NK-92 (cell line): ENCODE results near the gene ZNF71.

Source experiments
- DNase-seq: peaks from one replicate; lab custom pipeline; 2025; ENCODE audit not compliant: unreplicated experiment; lab: John Stamatoyannopoulos, UW

ZNF71 gene

DNA sequence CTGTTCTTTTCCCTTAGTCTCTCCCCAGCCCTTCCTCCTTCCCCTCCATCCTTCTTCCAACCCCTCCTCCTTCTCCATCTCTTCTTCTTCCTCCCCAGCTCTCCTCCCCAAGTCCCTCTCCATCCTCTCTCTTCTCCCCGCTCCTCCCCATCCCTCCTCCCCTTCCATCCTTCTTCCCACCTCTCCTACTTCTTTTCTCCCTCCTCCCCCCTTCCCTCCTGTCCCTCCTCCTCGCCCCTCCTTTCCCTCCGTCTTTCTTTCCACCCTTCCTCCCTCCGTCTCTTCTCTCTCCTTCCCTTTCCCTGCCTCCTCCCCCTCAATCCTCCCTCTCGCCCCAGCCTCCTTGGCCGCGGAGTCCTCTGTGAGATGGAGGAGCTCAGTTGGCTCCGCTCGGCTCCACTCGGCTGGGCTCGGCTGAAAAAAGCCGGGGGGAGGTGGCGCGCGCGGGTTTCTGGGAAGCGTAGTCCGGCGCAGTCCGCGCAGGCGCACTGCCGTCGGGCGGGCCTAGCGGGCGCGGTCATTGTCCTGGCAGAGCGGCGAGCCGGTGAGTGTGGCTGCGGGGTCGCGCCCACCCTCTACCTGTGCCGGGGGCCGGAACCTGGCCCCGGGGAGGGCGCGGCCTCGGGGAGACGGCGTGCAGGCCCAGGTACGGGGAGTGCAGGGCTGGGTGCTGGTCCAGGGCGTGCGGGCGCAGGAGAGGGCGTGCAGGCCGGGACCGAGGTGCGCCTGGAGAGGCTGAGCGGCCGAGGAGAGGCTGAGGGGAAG is at the start of gene ZNF71:
Gene ZNF71, plus strand, starts transcription at position 520 of the 765 bp plus-strand sequence. CDS start 6,257 bp downstream, outside the sequence.
- peak; percentile 23 for DNase-seq

- no peak for DNase-seq
Measured at GRCh38 chr19:56547535-56547934, 47.6 kb upstream of the ZNF71 start.

DNA sequence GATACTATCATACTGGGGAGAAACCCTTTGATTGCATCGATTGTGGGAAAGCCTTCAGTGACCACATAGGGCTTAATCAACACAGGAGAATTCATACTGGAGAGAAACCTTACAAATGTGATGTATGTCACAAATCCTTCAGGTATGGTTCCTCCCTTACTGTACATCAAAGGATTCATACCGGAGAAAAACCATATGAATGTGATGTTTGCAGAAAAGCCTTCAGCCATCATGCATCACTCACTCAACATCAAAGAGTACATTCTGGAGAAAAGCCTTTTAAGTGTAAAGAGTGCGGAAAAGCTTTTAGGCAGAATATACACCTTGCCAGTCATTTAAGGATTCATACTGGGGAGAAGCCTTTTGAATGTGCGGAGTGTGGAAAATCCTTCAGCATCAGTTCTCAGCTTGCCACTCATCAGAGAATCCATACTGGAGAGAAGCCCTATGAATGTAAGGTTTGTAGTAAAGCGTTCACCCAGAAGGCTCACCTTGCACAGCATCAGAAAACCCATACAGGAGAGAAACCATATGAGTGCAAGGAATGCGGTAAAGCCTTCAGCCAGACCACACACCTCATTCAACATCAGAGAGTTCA is 40.7 kb upstream of the ZNF71 start:
- no peak for DNase-seq

- DNase-seq = no peak
Measured at GRCh38 chr19:56562766-56563165, 32.3 kb upstream of the ZNF71 start.

- DNase-seq = no peak
Measured at GRCh38 chr19:56566904-56567273, 28.2 kb upstream of the ZNF71 start.

- no peak for DNase-seq
Measured at GRCh38 chr19:56567274-56568120, 27.6 kb upstream of the ZNF71 start, which contains the start of gene ZNF470. ZNF470 (plus strand) TSS chr19:56567468; CDS start chr19:56570312, 2,844 bp downstream.

GRCh38 chr19:56572589-56572988 is 22.5 kb upstream of the ZNF71 start:
- DNase-seq = no peak

GRCh38 chr19:56573914-56574313 is 21.2 kb upstream of the ZNF71 start:
- no peak for DNase-seq

DNA sequence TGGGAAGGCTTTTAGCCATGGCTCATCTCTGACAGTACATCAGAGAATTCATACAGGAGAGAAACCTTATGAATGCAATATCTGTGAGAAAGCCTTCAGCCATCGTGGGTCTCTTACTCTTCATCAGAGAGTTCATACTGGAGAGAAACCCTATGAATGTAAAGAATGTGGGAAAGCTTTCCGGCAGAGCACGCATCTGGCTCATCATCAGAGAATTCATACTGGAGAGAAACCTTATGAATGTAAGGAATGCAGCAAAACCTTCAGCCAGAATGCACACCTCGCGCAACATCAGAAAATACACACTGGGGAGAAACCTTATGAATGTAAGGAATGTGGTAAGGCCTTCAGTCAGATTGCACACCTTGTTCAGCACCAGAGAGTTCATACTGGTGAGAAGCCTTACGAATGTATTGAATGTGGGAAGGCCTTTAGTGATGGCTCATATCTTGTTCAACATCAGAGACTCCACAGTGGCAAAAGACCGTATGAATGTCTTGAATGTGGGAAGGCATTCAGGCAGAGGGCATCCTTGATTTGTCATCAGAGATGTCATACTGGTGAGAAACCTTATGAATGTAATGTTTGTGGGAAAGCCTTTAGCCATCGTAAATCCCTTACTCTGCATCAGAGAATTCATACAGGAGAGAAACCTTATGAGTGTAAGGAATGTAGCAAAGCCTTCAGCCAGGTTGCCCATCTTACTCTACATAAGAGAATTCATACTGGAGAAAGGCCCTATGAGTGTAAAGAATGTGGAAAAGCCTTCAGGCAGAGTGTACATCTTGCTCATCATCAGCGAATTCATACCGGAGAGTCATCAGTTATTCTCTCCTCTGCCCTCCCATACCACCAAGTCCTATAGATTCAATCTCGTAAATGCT is 17.1 kb upstream of the ZNF71 start:
- DNase-seq = no peak

DNA sequence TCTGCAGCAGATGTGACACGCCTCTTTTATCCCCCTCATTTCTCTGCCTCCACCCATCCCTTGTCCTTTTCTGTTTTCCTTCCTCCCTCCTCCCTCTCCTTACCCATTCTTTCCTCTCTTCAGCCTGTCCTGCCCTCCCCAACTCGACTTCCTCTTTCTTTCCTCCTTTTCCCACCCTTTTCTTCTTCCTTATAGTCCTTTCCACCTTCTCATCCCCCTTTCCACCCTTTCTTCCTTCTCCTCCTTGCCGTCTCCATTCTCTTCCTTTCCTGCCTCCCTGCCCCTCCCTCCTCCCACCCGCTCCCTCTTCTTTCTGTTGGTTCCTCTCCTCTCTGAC is 688 bp upstream of the ZNF71 start:
- no peak for DNase-seq

- no peak for DNase-seq
Measured at GRCh38 chr19:56595548-56595899, 422 bp downstream of the ZNF71 start.

DNA sequence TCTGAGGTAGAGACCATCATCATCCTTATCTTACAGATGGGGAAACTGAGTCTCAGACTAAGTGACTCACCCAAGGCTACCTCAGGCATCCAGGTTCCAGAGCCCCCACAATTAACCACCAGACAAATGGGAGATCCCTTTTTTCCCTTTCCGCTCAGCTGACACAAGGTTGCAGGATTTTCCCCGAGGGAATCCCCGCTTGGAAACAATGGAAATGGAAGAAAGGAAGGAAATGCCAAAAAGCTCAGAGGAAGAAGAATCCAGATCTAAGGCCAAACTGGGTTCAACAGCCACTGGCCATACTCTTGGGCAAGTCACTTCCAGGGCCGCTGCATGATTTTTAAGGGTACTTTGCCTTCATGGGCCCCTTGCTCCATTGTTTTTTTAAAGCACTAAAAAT is 1.6 kb downstream of the ZNF71 start:
- DNase-seq = no peak

DNA sequence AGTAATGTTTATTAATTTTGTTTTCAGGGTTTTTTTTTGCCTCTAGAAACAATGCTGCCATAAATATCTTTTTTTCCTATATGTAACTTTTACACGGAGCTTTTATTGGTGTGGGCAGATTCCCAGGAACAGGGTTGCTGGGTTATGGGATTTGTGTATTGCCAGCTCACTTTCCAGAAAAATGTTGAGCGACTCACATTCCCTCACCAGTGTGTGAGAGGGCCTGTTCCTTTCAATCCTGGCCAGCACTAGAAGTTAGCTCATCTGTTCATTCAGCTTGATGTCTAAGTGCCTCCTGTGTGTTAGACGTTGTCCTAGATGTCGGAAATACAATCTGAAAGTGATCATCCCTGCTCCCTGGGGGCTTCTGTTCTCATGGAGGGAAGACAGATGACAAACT is 2.6 kb downstream of the ZNF71 start:
- no peak for DNase-seq

DNA sequence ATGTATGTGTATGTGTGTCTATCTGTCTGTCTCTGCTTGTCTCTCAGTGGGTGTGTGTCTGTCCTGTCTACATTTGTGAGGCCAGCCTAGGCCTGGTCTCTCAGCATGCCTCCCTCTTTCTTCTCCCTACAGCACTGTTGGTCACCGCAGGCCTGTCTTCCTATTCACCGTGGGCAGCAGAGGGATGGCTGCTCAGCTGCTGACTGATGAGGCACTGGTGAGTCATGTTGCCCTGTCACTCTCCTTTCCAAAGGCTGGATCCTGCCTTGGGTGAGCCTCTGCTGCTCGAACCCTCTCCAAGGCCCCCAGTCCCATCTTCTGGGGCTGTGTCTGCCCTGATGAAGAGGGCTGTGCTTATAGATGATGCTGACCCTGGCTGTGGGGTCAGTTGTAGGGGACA is 6.3 kb downstream of the ZNF71 start:
- DNase-seq = no peak

GRCh38 chr19:56603829-56604228 is 8.7 kb downstream of the ZNF71 start:
- DNase-seq = no peak

GRCh38 chr19:56608274-56608964 is 13.3 kb downstream of the ZNF71 start:
- no peak for DNase-seq

GRCh38 chr19:56611288-56611687 is 16.2 kb downstream of the ZNF71 start:
- DNase-seq = no peak

- no peak for DNase-seq
Measured at GRCh38 chr19:56612737-56613136, 17.6 kb downstream of the ZNF71 start.

DNA sequence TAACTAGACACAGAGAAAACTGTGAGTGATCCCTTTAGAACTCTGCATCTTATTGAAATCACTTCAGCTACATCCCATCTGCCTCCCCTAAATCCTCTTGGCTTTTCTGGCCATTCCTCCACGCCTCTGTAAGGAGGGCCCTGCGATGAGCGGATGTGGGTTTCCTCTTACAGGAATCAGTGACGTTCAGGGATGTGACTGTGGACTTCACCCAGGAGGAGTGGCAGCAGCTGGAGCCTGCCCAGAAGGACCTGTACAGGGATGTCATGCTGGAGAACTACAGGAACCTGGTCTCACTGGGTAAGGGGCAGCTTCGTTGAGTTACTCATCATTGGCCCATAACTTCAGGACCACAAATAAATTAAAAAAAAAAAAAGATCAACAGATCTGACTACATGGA is 18.5 kb downstream of the ZNF71 start:
- no peak for DNase-seq

- DNase-seq = no peak
Measured at GRCh38 chr19:56617531-56617930, 22.4 kb downstream of the ZNF71 start.
